Keratinocyte (primary cell): Measurements from ENCODE around the gene PRKAR1A. TPM values are rescaled to one million over a fixed set of nuclear protein-coding genes. Genes with fewer than 3 reads are reported as not detected.

Source experiments
- DNase-seq: peaks from one replicate; pipeline ENCODE4 v3.0.0-alpha.2; 2011; ENCODE audit warnings: low read depth, missing footprints, low spot score
- FAIRE-seq: peaks from 2 replicates; lab custom pipeline; 2011; peaks lifted over from hg19 to GRCh38; lab: Jason Lieb, UNC
- H2AFZ ChIP-seq: 2 replicates; pipeline ENCODE4 v1.6.0; 2012; ENCODE audit warnings: low read length, control low read depth, inconsistent platforms; ENCODE audit not compliant: control insufficient read depth
- H3K27ac ChIP-seq: 2 replicates; pipeline ENCODE4 v1.5.1; 2011; ENCODE audit warnings: low read length; ENCODE audit not compliant: control insufficient read depth, insufficient read depth
- H3K27me3 ChIP-seq: 3 replicates; pipeline ENCODE4 v1.6.0; 2011; ENCODE audit warnings: low read length; ENCODE audit not compliant: control insufficient read depth, insufficient read depth; ENCODE audit errors: extremely low read depth
- H3K36me3 ChIP-seq, 2 experiments: 2 replicates in 1 of 2; 3 replicates in 1 of 2; pipeline ENCODE4 v1.5.1; 2011; ENCODE audit warnings: low read length in 2 of 2, mild to moderate bottlenecking in 1 of 2; ENCODE audit not compliant: control insufficient read depth in 2 of 2, insufficient read depth in 2 of 2; ENCODE audit errors: extremely low read depth in 1 of 2
- H3K4me1 ChIP-seq: 3 replicates; pipeline ENCODE4 v1.5.1; 2011; ENCODE audit warnings: low read length; ENCODE audit not compliant: control insufficient read depth, insufficient read depth; ENCODE audit errors: extremely low read depth
- H3K4me2 ChIP-seq: 3 replicates; pipeline ENCODE4 v1.6.0; 2011; ENCODE audit warnings: low read depth, low read length; ENCODE audit not compliant: control insufficient read depth, insufficient read depth; ENCODE audit errors: extremely low read depth
- H3K4me3 ChIP-seq, 3 experiments: fragments of 200-600 bp in 1 of 3; sonication (generic) in 1 of 3; 2 replicates in 2 of 3; 3 replicates in 1 of 3; pipeline ENCODE4 v1.5.1; 2011 to 2016; ENCODE audit warnings: low read length in 3 of 3, mild to moderate bottlenecking in 3 of 3, control low read depth in 2 of 3, inconsistent platforms in 1 of 3, low read depth in 1 of 3, mixed read lengths in 1 of 3, mixed run types in 1 of 3, moderate library complexity in 1 of 3; ENCODE audit not compliant: control insufficient read depth in 2 of 3, insufficient read depth in 2 of 3; ENCODE audit errors: extremely low read depth in 1 of 3
- H3K79me2 ChIP-seq: 2 replicates; pipeline ENCODE4 v1.6.0; 2012; ENCODE audit warnings: low read length; ENCODE audit not compliant: control insufficient read depth, insufficient read depth
- H3K9ac ChIP-seq: 3 replicates; pipeline ENCODE4 v1.6.0; 2011; ENCODE audit warnings: low read length; ENCODE audit not compliant: control insufficient read depth, insufficient read depth; ENCODE audit errors: extremely low read depth
- H3K9me1 ChIP-seq: 3 replicates; pipeline ENCODE4 v1.6.0; 2011; ENCODE audit warnings: low read length; ENCODE audit not compliant: control insufficient read depth, insufficient read depth; ENCODE audit errors: extremely low read depth
- H3K9me3 ChIP-seq: 2 replicates; pipeline ENCODE4 v1.5.1; 2012; ENCODE audit warnings: low read depth, low read length; ENCODE audit not compliant: control insufficient read depth
- H4K20me1 ChIP-seq: 3 replicates; pipeline ENCODE4 v1.6.0; 2011; ENCODE audit warnings: low read length; ENCODE audit not compliant: control insufficient read depth, insufficient read depth; ENCODE audit errors: extremely low read depth
- CTCF ChIP-seq, 3 experiments: IDR thresholded peaks in 1 of 3; conservative IDR thresholded peaks in 1 of 3; optimal IDR thresholded peaks in 1 of 3; 2 replicates in 2 of 3; 3 replicates in 1 of 3; pipeline versions ENCODE3 to v1.5.1; 2011; ENCODE audit warnings: low read length in 3 of 3, mild to moderate bottlenecking in 3 of 3, moderate library complexity in 2 of 3, control low read depth in 1 of 3, inconsistent platforms in 1 of 3; ENCODE audit not compliant: insufficient read depth in 2 of 3; ENCODE audit errors: extremely low read depth in 1 of 3
- EZH2 ChIP-seq: IDR thresholded peaks from one replicate; pipeline ENCODE4 v1.6.1; 2012; ENCODE audit warnings: inconsistent platforms, mild to moderate bottlenecking, low read length, moderate library complexity
- dilution Hi-C: fragments of 300-500 bp; cut with MboI; formaldehyde crosslinking; loops from one replicate; pipeline ENCODE4 v1.7.0; 2020; ENCODE audit warnings: low sequenced_read_pairs; ENCODE audit not compliant: extremely low pct_ligation_motif_present
- polyA plus RNA-seq, 5 experiments: library from polyadenylated mRNA; depleted of rRNA in 3 of 5; stranded (reverse) in 3 of 5; stranded (forward) in 1 of 5; unstranded in 1 of 5; fragments of >200 nt; gene quantifications; 1 replicate in 1 of 5; 2 replicates in 3 of 5; 3 replicates in 1 of 5; pipeline versions ENCODE4 v1.2.1 to v1.2.3, GENCODE V29; 2011 to 2012; ENCODE audit warnings: missing spikeins in 2 of 5, low read depth in 1 of 5, low replicate concordance in 1 of 5

PRKAR1A gene
- polyA plus RNA-seq, 1 donor (not counting 4 experiments of a cell fraction or from before 2014, with no cell fraction given): 212 TPM

GRCh38 chr17:68542698-68543463, 30.7 kb downstream of the PRKAR1A start:
- Histone ChIP-seq H3K79me2 (no peaks in the 10 kb centered on the region), H3K27ac (no peak overlapping the region), H3K4me3 (no peak overlapping the region), H3K9ac (no peak overlapping the region), H3K4me1 (no peaks in the 10 kb centered on the region), H3K27me3 (no peaks in the 10 kb centered on the region), H3K36me3 (peaks cover 0 to 11% of the 10 kb centered on the region in 2 experiments), H2AFZ (no peak overlapping the region), H3K9me3 (no peaks in the 10 kb centered on the region), H3K4me2 (no peak overlapping the region), H4K20me1 (no peaks in the 10 kb centered on the region), H3K9me1 (no peaks in the 10 kb centered on the region)
- TF ChIP-seq CTCF (optimal IDR thresholded peaks at IDR 0.05 in 1 of 3, IDR thresholded peaks at IDR 0.05 in 1 of 3, conservative IDR thresholded peaks at IDR 0.05 in 1 of 3; ENCODE audit: extremely low read depth in 1 of 3, insufficient read depth in 2 of 3, low read length in 3 of 3) (no peak), EZH2 (no peak)
- no peak for DNase-seq
- FAIRE-seq: no peak
- dilution Hi-C loops: loop anchor here (25.0 kb wide), 1 partner anchor 194 kb away; no protein-coding TSS in a partner anchor

- no peaks in the 10 kb centered on the region for H3K79me2 ChIP-seq
- peaks cover 0 to 11% of the 10 kb centered on the region in 2 experiments for H3K36me3 ChIP-seq
- DNase-seq (no peak), FAIRE-seq (no peak)
- H3K27me3 ChIP-seq: no peaks in the 10 kb centered on the region
- dilution Hi-C loops: loop anchor here (25.0 kb wide), 1 partner anchor 193 kb away; no protein-coding TSS in a partner anchor
- TF ChIP-seq CTCF (optimal IDR thresholded peaks at IDR 0.05 in 1 of 3, IDR thresholded peaks at IDR 0.05 in 1 of 3, conservative IDR thresholded peaks at IDR 0.05 in 1 of 3; ENCODE audit: extremely low read depth in 1 of 3, insufficient read depth in 2 of 3, low read length in 3 of 3): no peak
- no peak for TF ChIP-seq EZH2
- H3K4me2 ChIP-seq: no peak overlapping the region
- H3K9me1 ChIP-seq: no peaks in the 10 kb centered on the region
- no peak overlapping the region for H3K4me3 ChIP-seq
- H3K27ac ChIP-seq: no peak overlapping the region
- no peaks in the 10 kb centered on the region for H3K4me1 ChIP-seq
- H3K9me3 ChIP-seq: no peaks in the 10 kb centered on the region
- H4K20me1 ChIP-seq: no peaks in the 10 kb centered on the region
- H2AFZ ChIP-seq: no peak overlapping the region
- no peak overlapping the region for H3K9ac ChIP-seq
These were observed 32.1 kb downstream of the PRKAR1A start for GRCh38 chr17:68544111-68544915.
